ENCODE measurements around the gene SEPTIN5.

Gene SEPTIN5

DNA sequence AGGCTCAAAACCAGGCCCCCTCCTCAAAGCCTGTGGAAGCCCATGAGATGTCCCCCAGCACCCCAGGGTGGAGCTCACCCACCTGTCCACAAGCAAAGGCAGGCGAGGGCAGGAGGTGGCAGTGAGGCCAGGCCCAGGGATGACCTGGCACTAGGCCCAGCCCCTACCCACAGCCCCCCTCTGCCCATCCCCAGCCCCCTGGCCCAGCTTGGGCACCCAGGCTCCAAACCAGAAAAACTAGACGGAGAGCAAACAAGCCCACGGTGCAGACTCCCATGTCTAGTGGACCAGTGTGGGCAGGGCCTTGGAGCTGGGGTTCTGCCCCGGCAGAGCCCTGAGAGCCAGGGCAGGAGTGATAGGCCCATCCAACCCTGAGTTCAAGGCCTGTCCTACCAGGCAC, 29.3 kb downstream of the SEPTIN5 start:
- Histone ChIP-seq H3K18ac (ENCODE audit: low read length) (no peak overlapping the region), H4K8ac (ENCODE audit: low read depth, low read length) (no peak overlapping the region), H3K23ac (ENCODE audit: low read length) (no peak overlapping the region), H2BK120ac (ENCODE audit: low read depth, low read length) (no peak overlapping the region), H3K27me3 (ENCODE audit: insufficient read depth, low read length, poor library complexity) (no peaks in the 10 kb centered on the region), H3K27ac (ENCODE audit: low read depth, low read length) (no peak overlapping the region), H3K9ac (ENCODE audit: low read length) (no peak overlapping the region), H3K79me1 (ENCODE audit: low read length) (no peaks in the 10 kb centered on the region), H3K4me3 (ENCODE audit: low read length) (no peak overlapping the region), H3K56ac (ENCODE audit: low read length) (no peak overlapping the region), H3K4me1 (ENCODE audit: control insufficient read depth, low read depth, low read length) (peaks cover 4% of the 10 kb centered on the region), H2BK5ac (ENCODE audit: low read length) (no peak overlapping the region), H2BK15ac (replicated peaks; ENCODE audit: low read depth) (no peak overlapping the region), H3K4ac (ENCODE audit: low read depth, low read length) (no peak overlapping the region), H4K5ac (ENCODE audit: low read length) (no peak overlapping the region), H3K79me2 (ENCODE audit: control insufficient read depth, insufficient read depth, low read length) (no peaks in the 10 kb centered on the region), H3K36me3 (ENCODE audit: control insufficient read depth, insufficient read depth, low read length) (no peaks in the 10 kb centered on the region), H2AK5ac (ENCODE audit: low read length) (no peak overlapping the region), H3K4me2 (ENCODE audit: low read length) (no peak overlapping the region)
- WGBS (ENCODE audit: extremely low coverage, insufficient coverage, low lambda C conversion rate), result no CpG with 5 or more reads among the region's 4 CpGs
- no peak for DNase-seq

DNA sequence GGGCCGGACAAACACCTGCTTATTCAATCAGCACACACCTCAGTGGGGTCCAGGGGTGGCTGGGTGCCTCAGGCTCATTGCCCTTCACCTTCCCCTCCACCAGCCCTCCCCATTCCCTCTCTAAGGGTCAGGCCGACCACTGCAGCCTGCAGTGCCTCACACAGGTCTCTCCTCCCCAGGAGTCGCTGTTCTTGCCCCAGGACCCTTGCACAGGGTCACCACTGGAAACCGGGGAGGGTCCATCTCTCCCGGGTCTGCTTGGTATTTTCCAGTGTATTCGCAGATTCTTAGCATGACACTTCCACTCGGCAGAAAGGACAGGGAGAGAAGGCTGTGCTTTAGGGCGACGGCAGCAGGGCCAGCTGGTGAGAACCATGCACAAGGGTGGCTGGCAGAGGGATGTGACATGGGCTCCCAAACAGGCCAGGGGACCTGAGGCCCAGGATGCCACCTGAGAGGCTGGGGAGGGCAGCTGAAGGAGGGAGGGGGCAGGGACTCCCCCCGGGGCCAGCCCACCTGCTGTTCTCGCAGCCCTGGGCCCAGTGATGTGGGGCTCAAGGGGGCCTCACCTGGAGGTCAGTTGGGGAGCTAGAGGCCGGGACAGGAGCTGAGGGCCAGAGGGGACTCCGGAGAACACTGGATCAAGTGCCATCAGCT, 30.2 kb downstream of the SEPTIN5 start:
- Histone ChIP-seq H3K36me3 (ENCODE audit: control insufficient read depth, insufficient read depth, low read length) (no peaks in the 10 kb centered on the region), H2BK5ac (ENCODE audit: low read length) (no peak overlapping the region), H3K79me2 (ENCODE audit: control insufficient read depth, insufficient read depth, low read length) (no peaks in the 10 kb centered on the region), H2BK120ac (ENCODE audit: low read depth, low read length) (no peak overlapping the region), H3K4me3 (ENCODE audit: low read length) (no peak overlapping the region), H3K23ac (ENCODE audit: low read length) (no peak overlapping the region), H3K56ac (ENCODE audit: low read length) (no peak overlapping the region), H3K79me1 (ENCODE audit: low read length) (no peaks in the 10 kb centered on the region), H3K27ac (ENCODE audit: low read depth, low read length) (no peak overlapping the region), H3K4me1 (ENCODE audit: control insufficient read depth, low read depth, low read length) (peaks cover 4% of the 10 kb centered on the region), H3K27me3 (ENCODE audit: insufficient read depth, low read length, poor library complexity) (no peaks in the 10 kb centered on the region), H3K4me2 (ENCODE audit: low read length) (no peak overlapping the region), H3K18ac (ENCODE audit: low read length) (no peak overlapping the region), H2AK5ac (ENCODE audit: low read length) (no peak overlapping the region), H2BK15ac (replicated peaks; ENCODE audit: low read depth) (no peak overlapping the region), H3K9ac (ENCODE audit: low read length) (no peak overlapping the region), H4K5ac (ENCODE audit: low read length) (no peak overlapping the region), H3K4ac (ENCODE audit: low read depth, low read length) (no peak overlapping the region), H4K8ac (ENCODE audit: low read depth, low read length) (no peak overlapping the region)
- DNase-seq, result no peak
- WGBS (ENCODE audit: extremely low coverage, insufficient coverage, low lambda C conversion rate), result no CpG with 5 or more reads among the region's 13 CpGs

DNA sequence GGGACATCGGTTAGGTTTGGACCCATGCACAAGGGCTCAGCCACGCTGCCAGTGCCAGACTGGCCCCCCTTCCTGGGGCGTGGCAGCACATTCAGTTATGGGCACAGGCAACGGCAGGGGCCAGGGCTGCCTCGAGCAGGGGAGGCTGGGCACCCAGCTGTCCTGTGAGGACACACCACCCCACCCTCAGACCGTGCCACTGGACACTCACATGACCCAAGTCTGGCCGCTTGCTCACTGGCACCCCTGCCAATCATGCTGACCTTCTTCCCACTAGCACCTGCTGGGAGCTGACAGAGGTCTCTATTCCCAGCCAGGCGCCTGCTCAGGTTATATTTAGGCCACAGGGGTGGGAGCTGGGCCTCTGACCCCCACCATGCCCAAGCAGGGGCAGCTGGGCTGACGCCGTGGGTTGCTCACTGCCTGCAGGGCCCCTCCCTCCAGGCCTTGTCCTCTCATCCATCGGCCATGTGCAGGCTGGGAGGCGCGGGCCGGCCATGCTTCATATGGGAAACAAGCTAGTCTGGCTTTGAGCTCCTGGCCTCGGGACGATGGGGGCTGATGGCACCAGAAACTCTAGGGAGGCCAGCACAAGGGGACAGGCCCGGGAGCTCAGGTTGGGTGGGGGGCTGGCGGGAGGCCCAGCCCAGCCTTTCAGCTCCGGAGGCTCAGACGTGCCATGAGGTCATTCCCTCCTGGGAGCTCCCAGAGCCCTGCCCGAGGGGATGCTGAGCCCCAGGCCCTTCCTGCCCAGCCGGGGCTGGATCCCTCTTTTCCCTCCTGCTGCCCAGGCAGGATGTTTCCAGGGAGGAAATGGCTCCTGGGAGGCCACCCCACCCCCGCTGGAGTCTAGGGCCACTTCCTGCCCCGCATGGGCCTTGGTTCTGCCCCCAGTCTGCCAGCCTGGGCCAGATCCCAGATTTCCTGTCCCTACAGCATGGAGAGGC, 31.1 kb downstream of the SEPTIN5 start:
- no CpG with 5 or more reads among the region's 24 CpGs for WGBS (ENCODE audit: extremely low coverage, insufficient coverage, low lambda C conversion rate)
- Histone ChIP-seq H2AK5ac (ENCODE audit: low read length) (no peak overlapping the region), H3K9ac (ENCODE audit: low read length) (no peak overlapping the region), H3K79me1 (ENCODE audit: low read length) (no peaks in the 10 kb centered on the region), H2BK120ac (ENCODE audit: low read depth, low read length) (no peak overlapping the region), H3K4me2 (ENCODE audit: low read length) (no peak overlapping the region), H4K8ac (ENCODE audit: low read depth, low read length) (no peak overlapping the region), H2BK5ac (ENCODE audit: low read length) (no peak overlapping the region), H4K5ac (ENCODE audit: low read length) (no peak overlapping the region), H3K27me3 (ENCODE audit: insufficient read depth, low read length, poor library complexity) (no peaks in the 10 kb centered on the region), H3K79me2 (ENCODE audit: control insufficient read depth, insufficient read depth, low read length) (no peaks in the 10 kb centered on the region), H3K4me3 (ENCODE audit: low read length) (no peak overlapping the region), H3K27ac (ENCODE audit: low read depth, low read length) (no peak overlapping the region), H3K4me1 (ENCODE audit: control insufficient read depth, low read depth, low read length) (peaks cover 4% of the 10 kb centered on the region), H3K36me3 (ENCODE audit: control insufficient read depth, insufficient read depth, low read length) (no peaks in the 10 kb centered on the region), H3K18ac (ENCODE audit: low read length) (peak overlapping the region; percentile 6), H3K4ac (ENCODE audit: low read depth, low read length) (no peak overlapping the region), H3K23ac (ENCODE audit: low read length) (no peak overlapping the region), H3K56ac (ENCODE audit: low read length) (peak overlapping the region; percentile 68), H2BK15ac (replicated peaks; ENCODE audit: low read depth) (no peak overlapping the region)
- peak; percentile 72 for DNase-seq

DNA sequence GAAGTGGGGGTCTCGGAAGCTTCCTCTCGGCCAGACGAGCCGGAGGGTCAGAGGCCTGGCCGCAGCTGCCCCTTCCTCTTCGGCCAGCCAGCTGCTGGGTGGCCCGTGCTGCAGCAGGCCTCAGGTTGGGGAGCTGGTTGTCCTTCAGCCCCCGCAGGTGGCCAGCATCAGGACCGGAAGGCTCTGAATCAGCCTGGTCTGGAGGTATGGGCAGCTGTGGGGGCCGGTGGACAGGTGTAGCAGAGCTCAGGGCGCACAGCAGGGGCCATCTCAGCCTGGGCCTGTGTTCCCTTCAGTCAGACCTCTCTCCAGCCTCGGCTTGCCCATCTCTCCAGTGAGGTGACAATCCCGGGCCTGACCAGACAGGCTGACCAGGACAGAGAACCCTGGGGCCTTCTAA, 32.4 kb downstream of the SEPTIN5 start:
- Histone ChIP-seq H3K23ac (ENCODE audit: low read length) (no peak overlapping the region), H3K4me1 (ENCODE audit: control insufficient read depth, low read depth, low read length) (peaks cover 4% of the 10 kb centered on the region), H3K27ac (ENCODE audit: low read depth, low read length) (no peak overlapping the region), H3K18ac (ENCODE audit: low read length) (no peak overlapping the region), H3K4me3 (ENCODE audit: low read length) (no peak overlapping the region), H3K27me3 (ENCODE audit: insufficient read depth, low read length, poor library complexity) (no peaks in the 10 kb centered on the region), H3K4me2 (ENCODE audit: low read length) (no peak overlapping the region), H2BK15ac (replicated peaks; ENCODE audit: low read depth) (no peak overlapping the region), H3K56ac (ENCODE audit: low read length) (no peak overlapping the region), H3K36me3 (ENCODE audit: control insufficient read depth, insufficient read depth, low read length) (no peaks in the 10 kb centered on the region), H2BK120ac (ENCODE audit: low read depth, low read length) (no peak overlapping the region), H3K4ac (ENCODE audit: low read depth, low read length) (no peak overlapping the region), H3K9ac (ENCODE audit: low read length) (no peak overlapping the region), H2AK5ac (ENCODE audit: low read length) (no peak overlapping the region), H3K79me2 (ENCODE audit: control insufficient read depth, insufficient read depth, low read length) (no peaks in the 10 kb centered on the region), H4K5ac (ENCODE audit: low read length) (no peak overlapping the region), H4K8ac (ENCODE audit: low read depth, low read length) (no peak overlapping the region), H3K79me1 (ENCODE audit: low read length) (no peaks in the 10 kb centered on the region), H2BK5ac (ENCODE audit: low read length) (no peak overlapping the region)
- no peak for DNase-seq
- no CpG with 5 or more reads among the region's 13 CpGs for WGBS (ENCODE audit: extremely low coverage, insufficient coverage, low lambda C conversion rate)

DNA sequence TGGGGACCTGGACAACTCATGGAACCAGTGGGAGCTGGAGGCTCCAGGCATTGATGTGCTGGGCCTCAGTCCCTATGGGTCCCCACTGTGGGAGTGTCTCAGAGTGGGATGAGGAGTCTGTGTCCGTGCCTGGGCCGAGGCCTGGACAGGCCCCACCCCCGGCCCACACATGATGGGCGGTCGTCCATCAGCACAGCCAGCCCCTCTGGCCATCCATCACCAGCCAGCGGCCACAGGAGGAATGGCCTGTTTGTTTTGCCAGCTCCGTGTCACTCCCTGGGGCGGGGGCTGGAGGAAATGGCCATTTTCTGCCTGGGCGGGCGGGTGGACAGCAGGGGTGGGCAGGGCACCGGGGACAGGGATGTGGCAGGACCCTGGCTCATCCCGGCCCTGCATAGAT, 33.2 kb downstream of the SEPTIN5 start:
- Histone ChIP-seq H3K79me2 (ENCODE audit: control insufficient read depth, insufficient read depth, low read length) (no peaks in the 10 kb centered on the region), H2BK15ac (replicated peaks; ENCODE audit: low read depth) (no peak overlapping the region), H2BK120ac (ENCODE audit: low read depth, low read length) (no peak overlapping the region), H3K4me2 (ENCODE audit: low read length) (no peak overlapping the region), H3K36me3 (ENCODE audit: control insufficient read depth, insufficient read depth, low read length) (no peaks in the 10 kb centered on the region), H4K5ac (ENCODE audit: low read length) (no peak overlapping the region), H3K23ac (ENCODE audit: low read length) (no peak overlapping the region), H3K27me3 (ENCODE audit: insufficient read depth, low read length, poor library complexity) (no peaks in the 10 kb centered on the region), H3K4me3 (ENCODE audit: low read length) (no peak overlapping the region), H3K18ac (ENCODE audit: low read length) (no peak overlapping the region), H2BK5ac (ENCODE audit: low read length) (no peak overlapping the region), H2AK5ac (ENCODE audit: low read length) (no peak overlapping the region), H3K4ac (ENCODE audit: low read depth, low read length) (no peak overlapping the region), H3K27ac (ENCODE audit: low read depth, low read length) (no peak overlapping the region), H4K8ac (ENCODE audit: low read depth, low read length) (no peak overlapping the region), H3K56ac (ENCODE audit: low read length) (no peak overlapping the region), H3K9ac (ENCODE audit: low read length) (no peak overlapping the region), H3K79me1 (ENCODE audit: low read length) (no peaks in the 10 kb centered on the region), H3K4me1 (ENCODE audit: control insufficient read depth, low read depth, low read length) (peaks cover 4% of the 10 kb centered on the region)
- no CpG with 5 or more reads among the region's 12 CpGs for WGBS (ENCODE audit: extremely low coverage, insufficient coverage, low lambda C conversion rate)
- DNase-seq, result no peak

All from mesendoderm (in vitro differentiated cells).